ENCODE data around the gene DLG1.

Gene DLG1

GRCh38 chr3:197000211-197000610 lies 298.2 kb downstream of the DLG1 start:
- no peak for DNase-seq (ENCODE audit: low read depth, low spot score)
- H3K4me3 ChIP-seq (ENCODE audit: low read depth, low read length) = no peak overlapping the region
- in situ Hi-C loops (cut with HindIII; ENCODE audit: low sequenced_read_pairs) = no loop called here
- no peak for TF ChIP-seq CTCF (IDR thresholded peaks at IDR 0.05; ENCODE audit: low read depth, low read length)

GRCh38 chr3:196998966-196999760 lies 299.2 kb downstream of the DLG1 start:
- no peak for DNase-seq (ENCODE audit: low read depth, low spot score)
- H3K4me3 ChIP-seq (ENCODE audit: low read depth, low read length) = no peak overlapping the region
- TF ChIP-seq CTCF (IDR thresholded peaks at IDR 0.05; ENCODE audit: low read depth, low read length) = no peak
- in situ Hi-C loops (cut with HindIII; ENCODE audit: low sequenced_read_pairs) = no loop called here

- no peak for DNase-seq (ENCODE audit: low read depth, low spot score)
- H3K4me3 ChIP-seq (ENCODE audit: low read depth, low read length) = no peak overlapping the region
- no peak for TF ChIP-seq CTCF (IDR thresholded peaks at IDR 0.05; ENCODE audit: low read depth, low read length)
- in situ Hi-C loops (cut with HindIII; ENCODE audit: low sequenced_read_pairs) = no loop called here
Measured at GRCh38 chr3:196997311-196997710, 301.1 kb downstream of the DLG1 start.

- in situ Hi-C loops (cut with HindIII; ENCODE audit: low sequenced_read_pairs) = no loop called here
- no peak for TF ChIP-seq CTCF (IDR thresholded peaks at IDR 0.05; ENCODE audit: low read depth, low read length)
- DNase-seq (ENCODE audit: low read depth, low spot score) = no peak
- no peak overlapping the region for H3K4me3 ChIP-seq (ENCODE audit: low read depth, low read length)
Measured at GRCh38 chr3:196996454-196997265, 301.8 kb downstream of the DLG1 start.

- DNase-seq (ENCODE audit: low read depth, low spot score) = no peak
- in situ Hi-C loops (cut with HindIII; ENCODE audit: low sequenced_read_pairs) = no loop called here
Measured at GRCh38 chr3:196995646-196996355, 302.6 kb downstream of the DLG1 start.

More at GRCh38 chr3:196995646-196996355, 302.6 kb downstream of the DLG1 start:
- H3K4me3 ChIP-seq (ENCODE audit: low read depth, low read length) = no peak overlapping the region
- TF ChIP-seq CTCF (IDR thresholded peaks at IDR 0.05; ENCODE audit: low read depth, low read length) = no peak
